A673 (cell line): ENCODE results near the gene SNRPA. TPM values are rescaled to one million over a fixed set of nuclear protein-coding genes. Genes with fewer than 3 reads are reported as not detected.

ENCODE experiments used
- BruUV-seq: library from RNA; stranded (reverse); fragments of 400-500 nt; replicated peaks from 2 replicates; lab custom pipeline; 2021; lab: Mats Ljungman, UMichigan
- CTCF ChIA-PET: fragments of 300-600 bp; sonication (Branson Sonifier 250); formaldehyde crosslinking; loops from one replicate; lab custom pipeline; 2022; ENCODE audit warnings: antibody characterized with exemption; lab: Charles Lee
- POLR2A ChIA-PET: fragments of 300-600 bp; sonication (Branson Sonifier 250); formaldehyde crosslinking; loops from one replicate; lab custom pipeline; 2022; ENCODE audit warnings: antibody characterized with exemption; ENCODE audit not compliant: low non-redundant PET; lab: Charles Lee
- DNase-seq: peaks from one replicate; pipeline ENCODE4 v3.0.0-alpha.2; 2015; ENCODE audit warnings: low spot score
- H3K27ac ChIP-seq: fragments of 200-600 bp; sonication (generic); 2 replicates; pipeline ENCODE4 v1.5.1; 2016; ENCODE audit warnings: mixed run types, low read depth, mild to moderate bottlenecking, mixed read lengths, antibody characterized with exemption, low read length; ENCODE audit not compliant: poor library complexity, severe bottlenecking
- H3K27me3 ChIP-seq: fragments of 200-600 bp; sonication (generic); replicated peaks from 2 replicates; pipeline ENCODE4 v1.6.1; 2017; ENCODE audit warnings: mixed run types, low read depth, mild to moderate bottlenecking, mixed read lengths, antibody characterized with exemption, low read length; ENCODE audit not compliant: insufficient read depth, poor library complexity
- H3K36me3 ChIP-seq: fragments of 200-600 bp; sonication (generic); 2 replicates; pipeline ENCODE4 v1.6.1; 2016; ENCODE audit warnings: mixed run types, mild to moderate bottlenecking, mixed read lengths, antibody characterized with exemption, low read length; ENCODE audit not compliant: insufficient read depth, poor library complexity, severe bottlenecking
- H3K4me1 ChIP-seq: fragments of 200-600 bp; sonication (generic); 2 replicates; pipeline ENCODE4 v1.6.1; 2017; ENCODE audit warnings: mixed run types, mild to moderate bottlenecking, mixed read lengths, antibody characterized with exemption, low read length; ENCODE audit not compliant: insufficient read depth, poor library complexity, severe bottlenecking
- H3K4me3 ChIP-seq: fragments of 200-600 bp; sonication (generic); 2 replicates; pipeline ENCODE4 v1.5.1; 2016; ENCODE audit warnings: low read depth, mixed run types, mild to moderate bottlenecking, mixed read lengths, low read length; ENCODE audit not compliant: poor library complexity, severe bottlenecking
- H3K9me3 ChIP-seq: fragments of 200-600 bp; sonication (generic); 2 replicates; pipeline ENCODE4 v1.6.1; 2016; ENCODE audit warnings: mixed run types, low read depth, mild to moderate bottlenecking, mixed read lengths, antibody characterized with exemption, low read length; ENCODE audit not compliant: poor library complexity, severe bottlenecking
- CTCF ChIP-seq: fragments of 300-800, 200-600 bp; sonication (generic); conservative IDR thresholded peaks from 2 replicates; pipeline ENCODE4 v1.5.1; 2017; ENCODE audit warnings: low read depth, mild to moderate bottlenecking, antibody characterized with exemption, low read length, moderate library complexity, mixed read lengths
- EZH2 ChIP-seq: fragments of 200-600 bp; sonication (generic); IDR thresholded peaks from 2 replicates; pipeline ENCODE4 v1.6.1; 2017; ENCODE audit warnings: borderline replicate concordance, low read depth, mild to moderate bottlenecking, mixed read lengths, antibody characterized with exemption, low read length; ENCODE audit not compliant: poor library complexity, severe bottlenecking
- intact Hi-C: fragments of 100-400 bp; cut with micrococcal nuclease; formaldehyde crosslinking; loops from one replicate; pipeline ENCODE4 v1.10.0; 2022; ENCODE audit not compliant: unreplicated experiment
- total RNA-seq: library from RNA; stranded (reverse); gene quantifications from 2 replicates; pipeline ENCODE4 v1.2.3, GENCODE V29; 2021

The SNRPA gene
- total RNA-seq, 1 experiment from 2014 or later: 167 TPM

GRCh38 chr19:40703029-40703755 lies 47.8 kb upstream of the SNRPA start:
- H3K4me3 ChIP-seq: no peak overlapping the region
- H3K27ac ChIP-seq: no peak overlapping the region
- POLR2A ChIA-PET: no interaction called here
- no peaks in the 10 kb centered on the region for H3K9me3 ChIP-seq
- H3K4me1 ChIP-seq: no peaks in the 10 kb centered on the region
- peaks cover 24% of the 10 kb centered on the region for H3K36me3 ChIP-seq
- intact Hi-C loops: no loop called here
- BruUV-seq: no TSS peak
- DNase-seq: no peak
- no peaks in the 10 kb centered on the region for H3K27me3 ChIP-seq
- CTCF ChIA-PET: no interaction called here
- TF ChIP-seq EZH2: no peak

GRCh38 chr19:40704491-40705361 lies 46.3 kb upstream of the SNRPA start:
- DNase-seq: no peak
- ChIA-PET POLR2A (no interaction called here), CTCF (interaction anchor here (0.5 kb wide), 1 partner anchor 82 kb away, joined by 4 read pairs; no protein-coding TSS in a partner anchor)
- no peak for TF ChIP-seq EZH2
- Histone ChIP-seq H3K4me1 (no peaks in the 10 kb centered on the region), H3K27ac (no peak overlapping the region), H3K9me3 (no peaks in the 10 kb centered on the region), H3K27me3 (no peaks in the 10 kb centered on the region), H3K4me3 (no peak overlapping the region), H3K36me3 (peaks cover 34% of the 10 kb centered on the region)
- intact Hi-C loops: no loop called here
- no TSS peak for BruUV-seq

- no peak for DNase-seq
- H3K9me3 ChIP-seq: no peaks in the 10 kb centered on the region
- H3K4me1 ChIP-seq: no peaks in the 10 kb centered on the region
- TF ChIP-seq CTCF (no peak), EZH2 (no peak)
- peaks cover 35% of the 10 kb centered on the region for H3K36me3 ChIP-seq
- H3K4me3 ChIP-seq: no peak overlapping the region
- CTCF ChIA-PET: no interaction called here
- BruUV-seq: no TSS peak
- H3K27me3 ChIP-seq: no peaks in the 10 kb centered on the region
- POLR2A ChIA-PET: no interaction called here
- intact Hi-C loops: no loop called here
- H3K27ac ChIP-seq: no peak overlapping the region
Measured at GRCh38 chr19:40705362-40705651, 45.7 kb upstream of the SNRPA start.

- H3K27me3 ChIP-seq: no peaks in the 10 kb centered on the region
- no peak overlapping the region for H3K27ac ChIP-seq
- intact Hi-C loops: no loop called here
- no peaks in the 10 kb centered on the region for H3K4me1 ChIP-seq
- CTCF ChIA-PET: no interaction called here
- no peak for DNase-seq
- POLR2A ChIA-PET: no interaction called here
- no TSS peak for BruUV-seq
- no peak for TF ChIP-seq EZH2
- TF ChIP-seq CTCF: no peak
- peaks cover 38% of the 10 kb centered on the region for H3K36me3 ChIP-seq
- H3K4me3 ChIP-seq: no peak overlapping the region
- no peaks in the 10 kb centered on the region for H3K9me3 ChIP-seq
Measured at GRCh38 chr19:40705950-40706619, 44.9 kb upstream of the SNRPA start.
